HG03378 (cell line): ENCODE data around the gene OR52M1.
"Not testable (repeated sequence)": the region's sequence is repeated elsewhere in the genome, so short reads cannot be mapped to it uniquely, and the experiment has no call there.

Source experiments
- ATAC-seq: cut with Tn5 transposase; IDR thresholded peaks from one replicate; pipeline ENCODE4 v1.9.1; 2021; ENCODE audit warnings: mild to moderate bottlenecking, moderate library complexity; ENCODE audit not compliant: unreplicated experiment

The OR52M1 gene

GRCh38 chr11:4544891-4545290 is at the start of gene OR52M1:
OR52M1 (plus strand) TSS chr11:4545191; CDS start chr11:4545191, 0 bp downstream.
- ATAC-seq, result no peak

GRCh38 chr11:4495487-4495886 is 49.5 kb upstream of the OR52M1 start:
- ATAC-seq, result no peak

- ATAC-seq, result no peak
Measured at GRCh38 chr11:4495986-4496385, 49.0 kb upstream of the OR52M1 start.

- ATAC-seq, result no peak
Measured at GRCh38 chr11:4496557-4497248, 48.3 kb upstream of the OR52M1 start.

GRCh38 chr11:4508886-4509285 is 36.1 kb upstream of the OR52M1 start:
- no peak for ATAC-seq

- no peak for ATAC-seq
Measured at GRCh38 chr11:4511282-4512245, 33.4 kb upstream of the OR52M1 start.

- ATAC-seq, result no peak
Measured at GRCh38 chr11:4514196-4514595, 30.8 kb upstream of the OR52M1 start.

- ATAC-seq, result no peak
Measured at GRCh38 chr11:4522339-4522738, 22.7 kb upstream of the OR52M1 start.

- ATAC-seq, result no peak
Measured at GRCh38 chr11:4522752-4523151, 22.2 kb upstream of the OR52M1 start.

GRCh38 chr11:4523666-4524065 is 21.3 kb upstream of the OR52M1 start:
- ATAC-seq, result no peak

GRCh38 chr11:4527926-4528325 is 17.1 kb upstream of the OR52M1 start:
- no peak for ATAC-seq

GRCh38 chr11:4531686-4532085 is 13.3 kb upstream of the OR52M1 start:
- not testable (repeated sequence) for ATAC-seq

GRCh38 chr11:4539603-4540219 is 5.3 kb upstream of the OR52M1 start:
- no peak for ATAC-seq

GRCh38 chr11:4541071-4541470 is 3.9 kb upstream of the OR52M1 start:
- no peak for ATAC-seq

GRCh38 chr11:4543561-4543960 is 1.4 kb upstream of the OR52M1 start:
- no peak for ATAC-seq

- no peak for ATAC-seq
Measured at GRCh38 chr11:4546878-4547277, 1.9 kb downstream of the OR52M1 start.

- ATAC-seq, result no peak
Measured at GRCh38 chr11:4547416-4547815, 2.4 kb downstream of the OR52M1 start.

GRCh38 chr11:4551346-4551979 is 6.5 kb downstream of the OR52M1 start:
- ATAC-seq, result no peak

GRCh38 chr11:4559527-4560440 is 14.8 kb downstream of the OR52M1 start:
- no peak for ATAC-seq

GRCh38 chr11:4560467-4560866 is 15.5 kb downstream of the OR52M1 start:
- no peak for ATAC-seq
